ENCODE results near the gene BFSP2. TPM values are rescaled to one million over a fixed set of nuclear protein-coding genes. Genes with fewer than 3 reads are reported as not detected.
"Not testable (repeated sequence)": the region's sequence is repeated elsewhere in the genome, so short reads cannot be mapped to it uniquely, and the experiment has no call there.

The BFSP2 gene
- total and polyA plus RNA-seq, 2 experiments from 2014 or later, result not detected

GRCh38 chr3:133477487-133477886 lies 77.6 kb downstream of the BFSP2 start:
- H3K9me2 ChIP-seq (ENCODE audit: insufficient read depth), result no peaks in the 10 kb centered on the region
- H3K79me2 ChIP-seq (ENCODE audit: insufficient read depth), result no peaks in the 10 kb centered on the region
- no peak overlapping the region for H3K9ac ChIP-seq
- H3K4me1 ChIP-seq (ENCODE audit: insufficient read depth), result no peaks in the 10 kb centered on the region
- TF ChIP-seq EZH2 (IDR thresholded peaks at IDR 0.05; ENCODE audit: insufficient read depth, poor library complexity, severe bottlenecking) (no peak), EZH2phosphoT487 (IDR thresholded peaks at IDR 0.05; ENCODE audit: insufficient read depth, low read depth) (no peak)
- no peak overlapping the region for H2AFZ ChIP-seq
- H3K9me3 ChIP-seq (ENCODE audit: low read depth), result no peaks in the 10 kb centered on the region
- H3K4me2 ChIP-seq (ENCODE audit: unreplicated experiment), result no peak overlapping the region
- DNase-seq, result no peak
- H3K27ac ChIP-seq, result no peak overlapping the region
- H3F3A ChIP-seq (ENCODE audit: insufficient read depth), result peaks cover 4% of the 10 kb centered on the region; the same call in 1 of the 2 replicates
- in situ Hi-C loops (cut with MboI), result no loop called here
- H3K4me3 ChIP-seq, result no peak overlapping the region
- H3K27me3 ChIP-seq (replicated peaks; ENCODE audit: insufficient read depth), result no peaks in the 10 kb centered on the region
- H3K36me3 ChIP-seq (ENCODE audit: low read depth), result no peaks in the 10 kb centered on the region
- H4K20me1 ChIP-seq (ENCODE audit: insufficient read depth), result no peaks in the 10 kb centered on the region

GRCh38 chr3:133478624-133479023 lies 78.8 kb downstream of the BFSP2 start:
- no peak overlapping the region for H3K9ac ChIP-seq
- no peaks in the 10 kb centered on the region for H3K9me3 ChIP-seq (ENCODE audit: low read depth)
- no peaks in the 10 kb centered on the region for H3K79me2 ChIP-seq (ENCODE audit: insufficient read depth)
- no peak for DNase-seq
- H3F3A ChIP-seq (ENCODE audit: insufficient read depth), result peaks cover 4% of the 10 kb centered on the region; the same call in 1 of the 2 replicates
- no peaks in the 10 kb centered on the region for H3K4me1 ChIP-seq (ENCODE audit: insufficient read depth)
- H3K27me3 ChIP-seq (replicated peaks; ENCODE audit: insufficient read depth), result no peaks in the 10 kb centered on the region
- no peaks in the 10 kb centered on the region for H4K20me1 ChIP-seq (ENCODE audit: insufficient read depth)
- H3K36me3 ChIP-seq (ENCODE audit: low read depth), result no peaks in the 10 kb centered on the region
- no peak overlapping the region for H3K4me2 ChIP-seq (ENCODE audit: unreplicated experiment)
- no peak overlapping the region for H3K27ac ChIP-seq
- in situ Hi-C loops (cut with MboI), result no loop called here
- WGBS, 2 experiments (ENCODE audit: low coverage in 1 of 2, low lambda C conversion rate in 2 of 2, missing lambda C conversion rate in 2 of 2), result 50 to 70% methylated on average over 1 of the region's 1 CpG
- no peaks in the 10 kb centered on the region for H3K9me2 ChIP-seq (ENCODE audit: insufficient read depth)
- H2AFZ ChIP-seq, result no peak overlapping the region
- no peak for TF ChIP-seq EZH2 (IDR thresholded peaks at IDR 0.05; ENCODE audit: insufficient read depth, poor library complexity, severe bottlenecking)
- no peak for TF ChIP-seq EZH2phosphoT487 (IDR thresholded peaks at IDR 0.05; ENCODE audit: insufficient read depth, low read depth)
- H3K4me3 ChIP-seq, result no peak overlapping the region

GRCh38 chr3:133479401-133479800 lies 79.5 kb downstream of the BFSP2 start:
- WGBS, 2 experiments (ENCODE audit: low coverage in 1 of 2, low lambda C conversion rate in 2 of 2, missing lambda C conversion rate in 2 of 2), result 78 to 80% methylated on average over 2 of the region's 2 CpGs
- Histone ChIP-seq H3K4me2 (ENCODE audit: unreplicated experiment) (no peak overlapping the region), H4K20me1 (ENCODE audit: insufficient read depth) (no peaks in the 10 kb centered on the region), H3K4me1 (ENCODE audit: insufficient read depth) (no peaks in the 10 kb centered on the region), H3K4me3 (no peak overlapping the region), H3K36me3 (ENCODE audit: low read depth) (no peaks in the 10 kb centered on the region), H3K27ac (no peak overlapping the region), H3K79me2 (ENCODE audit: insufficient read depth) (no peaks in the 10 kb centered on the region), H2AFZ (no peak overlapping the region), H3K9ac (no peak overlapping the region), H3K9me3 (ENCODE audit: low read depth) (no peaks in the 10 kb centered on the region), H3K27me3 (replicated peaks; ENCODE audit: insufficient read depth) (no peaks in the 10 kb centered on the region), H3K9me2 (ENCODE audit: insufficient read depth) (no peaks in the 10 kb centered on the region), H3F3A (ENCODE audit: insufficient read depth) (peaks cover 4% of the 10 kb centered on the region; the same call in 1 of the 2 replicates)
- no peak for DNase-seq
- in situ Hi-C loops (cut with MboI), result no loop called here
- TF ChIP-seq EZH2 (IDR thresholded peaks at IDR 0.05; ENCODE audit: insufficient read depth, poor library complexity, severe bottlenecking) (no peak), EZH2phosphoT487 (IDR thresholded peaks at IDR 0.05; ENCODE audit: insufficient read depth, low read depth) (no peak)

- Histone ChIP-seq H3K79me2 (ENCODE audit: insufficient read depth) (no peaks in the 10 kb centered on the region), H3F3A (ENCODE audit: insufficient read depth) (peaks cover under 1% of the 10 kb centered on the region; the same call in 1 of the 2 replicates), H3K4me2 (ENCODE audit: unreplicated experiment) (no peak overlapping the region), H3K9me3 (ENCODE audit: low read depth) (no peaks in the 10 kb centered on the region), H2AFZ (no peak overlapping the region), H3K4me3 (no peak overlapping the region), H3K4me1 (ENCODE audit: insufficient read depth) (no peaks in the 10 kb centered on the region), H3K27me3 (replicated peaks; ENCODE audit: insufficient read depth) (no peaks in the 10 kb centered on the region), H3K9me2 (ENCODE audit: insufficient read depth) (no peaks in the 10 kb centered on the region), H3K36me3 (ENCODE audit: low read depth) (no peaks in the 10 kb centered on the region), H3K27ac (no peak overlapping the region), H4K20me1 (ENCODE audit: insufficient read depth) (no peaks in the 10 kb centered on the region), H3K9ac (no peak overlapping the region)
- in situ Hi-C loops (cut with MboI), result no loop called here
- DNase-seq, result no peak
- no peak for TF ChIP-seq EZH2 (IDR thresholded peaks at IDR 0.05; ENCODE audit: insufficient read depth, poor library complexity, severe bottlenecking)
- TF ChIP-seq EZH2phosphoT487 (IDR thresholded peaks at IDR 0.05; ENCODE audit: insufficient read depth, low read depth), result no peak
- whole genome bisulfite sequencing, 2 experiments (ENCODE audit: low coverage in 1 of 2, low lambda C conversion rate in 2 of 2, missing lambda C conversion rate in 2 of 2), result 84 to 88% methylated on average over 7 of the region's 7 CpGs
Observed at GRCh38 chr3:133479895-133480669, 80.2 kb downstream of the BFSP2 start.

- H3K9me3 ChIP-seq (ENCODE audit: low read depth); in situ Hi-C loops (cut with MboI); H3K4me3 ChIP-seq; H4K20me1 ChIP-seq (ENCODE audit: insufficient read depth); H3K36me3 ChIP-seq (ENCODE audit: low read depth); H3K4me2 ChIP-seq (ENCODE audit: unreplicated experiment); H3K9me2 ChIP-seq (ENCODE audit: insufficient read depth); H3K9ac ChIP-seq; H3K27ac ChIP-seq; H3K27me3 ChIP-seq (replicated peaks; ENCODE audit: insufficient read depth); H3F3A ChIP-seq (ENCODE audit: insufficient read depth); DNase-seq; H2AFZ ChIP-seq; H3K4me1 ChIP-seq (ENCODE audit: insufficient read depth); H3K79me2 ChIP-seq (ENCODE audit: insufficient read depth): not testable (repeated sequence)
- 55% methylated on average over 5 of the region's 5 CpGs for WGBS, 2 experiments (ENCODE audit: low coverage in 1 of 2, low lambda C conversion rate in 2 of 2, missing lambda C conversion rate in 2 of 2)
Observed at GRCh38 chr3:133482474-133482873, 82.6 kb downstream of the BFSP2 start.

All from GM23248 (cell line).